Calu3 (cell line): ENCODE data around the gene CLTB. TPM values are rescaled to one million over a fixed set of nuclear protein-coding genes. Genes with fewer than 3 reads are reported as not detected.

Experiments
- BruUV-seq: library from RNA; stranded (reverse); fragments of 400-500 nt; replicated peaks from 2 replicates; lab custom pipeline; 2021; lab: Mats Ljungman, UMichigan
- CTCF ChIA-PET: fragments of 300-600 bp; sonication (Branson Sonifier 250); formaldehyde crosslinking; loops from one replicate; lab custom pipeline; 2022; ENCODE audit warnings: antibody characterized with exemption; lab: Charles Lee
- DNase-seq: peaks from one replicate; pipeline ENCODE4 v3.0.0; 2022
- H3K27ac Mint-ChIP-seq: one replicate; pipeline ENCODE4 v1.8.0; 2022; ENCODE audit warnings: mixed read lengths; ENCODE audit not compliant: unreplicated experiment
- H3K27me3 Mint-ChIP-seq: one replicate; pipeline ENCODE4 v1.8.0; 2022; ENCODE audit warnings: mixed read lengths; ENCODE audit not compliant: unreplicated experiment
- H3K36me3 Mint-ChIP-seq: one replicate; pipeline ENCODE4 v1.8.0; 2022; ENCODE audit warnings: mild to moderate bottlenecking, moderate library complexity, mixed read lengths; ENCODE audit not compliant: insufficient read depth, unreplicated experiment
- H3K4me1 Mint-ChIP-seq: one replicate; pipeline ENCODE4 v1.8.0; 2022; ENCODE audit warnings: mild to moderate bottlenecking, low read depth, mixed read lengths; ENCODE audit not compliant: unreplicated experiment
- H3K4me3 Mint-ChIP-seq: one replicate; pipeline ENCODE4 v1.8.0; 2022; ENCODE audit warnings: mild to moderate bottlenecking, low read depth, moderate library complexity, mixed read lengths; ENCODE audit not compliant: unreplicated experiment
- H3K9me3 Mint-ChIP-seq: one replicate; pipeline ENCODE4 v1.8.0; 2022; ENCODE audit warnings: low read depth, mixed read lengths; ENCODE audit not compliant: unreplicated experiment
- CTCF ChIP-seq: fragments of 200-600 bp; IDR thresholded peaks from one replicate; pipeline ENCODE4 v1.8.0; 2022; ENCODE audit warnings: antibody characterized with exemption; ENCODE audit not compliant: unreplicated experiment
- intact Hi-C: fragments of 100-400 bp; cut with micrococcal nuclease; formaldehyde crosslinking; loops from one replicate; pipeline ENCODE4 v1.10.0; 2022; ENCODE audit not compliant: unreplicated experiment
- total RNA-seq: library from RNA; stranded (reverse); gene quantifications from 2 replicates; pipeline ENCODE4 v1.2.3, GENCODE V29; 2022

Gene CLTB
- total RNA-seq, 1 experiment from 2014 or later: 116 TPM

- intact Hi-C loops: no loop called here
- TSS peak; percentile 47 for BruUV-seq
- DNase-seq: peak; percentile 27
- H3K36me3 Mint-ChIP-seq: peaks cover 24% of the 10 kb centered on the region
- H3K9me3 Mint-ChIP-seq: no peaks in the 10 kb centered on the region
- no peak for TF ChIP-seq CTCF
- no peaks in the 10 kb centered on the region for H3K27me3 Mint-ChIP-seq
- no peaks in the 10 kb centered on the region for H3K4me1 Mint-ChIP-seq
- CTCF ChIA-PET: interaction anchor here (0.6 to 0.8 kb wide), 5 partner anchors 12 to 716 kb away, joined by 3 to 4 read pairs (median 3); partner anchors contain the start of genes HIGD2A and NOP16
- H3K4me3 Mint-ChIP-seq: peak overlapping the region; percentile 99
- H3K27ac Mint-ChIP-seq: peak overlapping the region; percentile 80
These were observed 55.4 kb downstream of the CLTB start for GRCh38 chr5:176360894-176361436.

- Mint-ChIP-seq H3K4me1 (no peaks in the 10 kb centered on the region), H3K27me3 (no peaks in the 10 kb centered on the region), H3K9me3 (no peaks in the 10 kb centered on the region), H3K36me3 (peaks cover 20% of the 10 kb centered on the region), H3K27ac (no peak overlapping the region), H3K4me3 (no peak overlapping the region)
- DNase-seq: no peak
- CTCF ChIA-PET: interaction anchor here (0.7 kb wide), 1 partner anchor 288 kb away, joined by 3 read pairs; the partner anchor contains the start of gene TSPAN17
- BruUV-seq: no TSS peak
- TF ChIP-seq CTCF: no peak
- intact Hi-C loops: no loop called here
These were observed 56.7 kb downstream of the CLTB start for GRCh38 chr5:176359658-176360057.

GRCh38 chr5:176356179-176356566 is 60.2 kb downstream of the CLTB start:
- no peaks in the 10 kb centered on the region for H3K27me3 Mint-ChIP-seq
- no TSS peak for BruUV-seq
- H3K4me3 Mint-ChIP-seq: no peak overlapping the region
- DNase-seq: no peak
- TF ChIP-seq CTCF: no peak
- H3K27ac Mint-ChIP-seq: no peak overlapping the region
- CTCF ChIA-PET: interaction anchor here (0.6 kb wide), 1 partner anchor 32 kb away, joined by 3 read pairs; no protein-coding TSS in a partner anchor
- H3K9me3 Mint-ChIP-seq: no peaks in the 10 kb centered on the region
- no peaks in the 10 kb centered on the region for H3K4me1 Mint-ChIP-seq
- peaks cover 36% of the 10 kb centered on the region for H3K36me3 Mint-ChIP-seq
- intact Hi-C loops: no loop called here

- TF ChIP-seq CTCF: no peak
- BruUV-seq: no TSS peak
- intact Hi-C loops: no loop called here
- no peak overlapping the region for H3K27ac Mint-ChIP-seq
- CTCF ChIA-PET: no interaction called here
- H3K36me3 Mint-ChIP-seq: peaks cover 36% of the 10 kb centered on the region
- H3K4me3 Mint-ChIP-seq: no peak overlapping the region
- H3K27me3 Mint-ChIP-seq: no peaks in the 10 kb centered on the region
- no peaks in the 10 kb centered on the region for H3K4me1 Mint-ChIP-seq
- no peak for DNase-seq
- no peaks in the 10 kb centered on the region for H3K9me3 Mint-ChIP-seq
These were observed 60.8 kb downstream of the CLTB start for GRCh38 chr5:176355400-176356178.
